ENCODE data around the gene PHLDB1. TPM values are rescaled to one million over a fixed set of nuclear protein-coding genes. Genes with fewer than 3 reads are reported as not detected.

The PHLDB1 gene
- total and polyA plus RNA-seq, 2 of the 8 experiments (the other 6 are each of a cell fraction or from before 2014, with no cell fraction given) = 53.9 to 74.8 TPM

- H2BK20ac ChIP-seq (ENCODE audit: low read length) = peak overlapping the region; percentile 53
- H3K18ac ChIP-seq (ENCODE audit: extremely low read depth, low read length) = peak overlapping the region; percentile 33; the same call in 1 of the 2 replicates
- CTCF ChIA-PET (ENCODE audit: partially characterized antibody) = interaction anchor here (1.0 to 1.3 kb wide), 2 partner anchors 19 to 21 kb away, joined by 3 to 6 read pairs; no protein-coding TSS in a partner anchor
- H3K4me3 ChIP-seq (ENCODE audit: extremely low read depth in 1 of 4, insufficient read depth in 2 of 4, low read depth in 3 of 4, low read length in 4 of 4) = peak overlapping the region in 1 of 4 experiments; percentile 28; a peak in 3 of 8 replicates
- peak overlapping the region; percentile 52 for H4K5ac ChIP-seq (ENCODE audit: insufficient read length, low read depth, low read length)
- H3K27ac ChIP-seq (ENCODE audit: low read depth, low read length) = peak overlapping the region; percentile 84
- no peaks in the 10 kb centered on the region for H3K23me2 ChIP-seq (ENCODE audit: low read depth, low read length)
- H2AK5ac ChIP-seq (ENCODE audit: low read depth, low read length) = peak overlapping the region; percentile 3; the same call in 1 of the 2 replicates
- no peaks in the 10 kb centered on the region for H3K9me3 ChIP-seq (ENCODE audit: insufficient read depth in 2 of 2, low read depth in 1 of 2, low read length in 1 of 2)
- H3K4me1 ChIP-seq (replicated peaks in 1 of 4; ENCODE audit: control insufficient read depth in 3 of 4, insufficient read depth in 4 of 4, low read length in 3 of 4) = peaks cover 20 to 50% (median 38%) of the 10 kb centered on the region in 4 experiments
- no peak overlapping the region for H2AFZ ChIP-seq (ENCODE audit: low read length)
- DNase-seq (ENCODE audit: low read depth in 1 of 2, low spot score in 2 of 2) = peak in 1 of 2 experiments; percentile 70
- peak overlapping the region in 1 of 4 experiments; percentile 17; a peak in 2 of 7 replicates for H3K9ac ChIP-seq (replicated peaks in 1 of 4; ENCODE audit: extremely low read depth in 1 of 4, low read depth in 3 of 4, low read length in 3 of 4)
- no peaks in the 10 kb centered on the region for H3K79me1 ChIP-seq (ENCODE audit: low read depth, low read length)
- H3K27me3 ChIP-seq (replicated peaks in 1 of 4; ENCODE audit: control insufficient read depth in 3 of 4, extremely low read depth in 1 of 4, insufficient read depth in 3 of 4, low read length in 3 of 4) = peaks cover 0 to 6% (median 2%) of the 10 kb centered on the region in 4 experiments; a peak in 4 of 7 replicates
- peak overlapping the region; percentile 64 for H4K91ac ChIP-seq (replicated peaks; ENCODE audit: insufficient read length, low read length)
- H3K14ac ChIP-seq (ENCODE audit: insufficient read length) = no peak overlapping the region
- TF ChIP-seq KDM1A (IDR thresholded peaks at IDR 0.05; ENCODE audit: borderline replicate concordance, low read length) = peak; percentile 63; the same call in 1 of the 2 replicates
- TF ChIP-seq EGR1 (IDR thresholded peaks at IDR 0.05; ENCODE audit: borderline replicate concordance, low read depth, low read length) = no peak
- H3K56ac ChIP-seq (replicated peaks; ENCODE audit: insufficient read length, low read depth, low read length) = no peak overlapping the region
- peak overlapping the region; percentile 72 for H2BK5ac ChIP-seq (ENCODE audit: low read depth, low read length)
- no peak overlapping the region for H3K23ac ChIP-seq (ENCODE audit: insufficient read length)
- H3K4me2 ChIP-seq (ENCODE audit: insufficient read depth in 1 of 2, low read depth in 2 of 2, low read length in 2 of 2) = peak overlapping the region; percentile 43 to 63
- H2BK120ac ChIP-seq (replicated peaks; ENCODE audit: low read depth, low read length) = peak overlapping the region; percentile 24
- WGBS, 2 experiments (ENCODE audit: extremely low coverage in 1 of 2, insufficient coverage in 1 of 2, insufficient read length in 1 of 2, insufficient replicate concordance in 2 of 2, low coverage in 1 of 2, low lambda C conversion rate in 2 of 2, missing lambda C conversion rate in 1 of 2) = 81% methylated on average over 5 of the region's 5 CpGs; no CpG with 5 or more reads in 1 of the 2 experiments
- peak; percentile 52 for FAIRE-seq
- POLR2A ChIA-PET (ENCODE audit: partially characterized antibody) = interaction anchor here (0.8 to 28.7 kb wide), 4 partner anchors 21 to 180 kb away, joined by 3 to 574 read pairs (median 4); partner anchors contain the start of gene DDX6
- no peak overlapping the region for H2BK15ac ChIP-seq (ENCODE audit: low read length)
- no peaks in the 10 kb centered on the region for H3K36me3 ChIP-seq (ENCODE audit: control insufficient read depth in 2 of 4, insufficient read depth in 4 of 4, low read length in 3 of 4)
- peak overlapping the region; percentile 82 for H2BK12ac ChIP-seq (ENCODE audit: low read depth, low read length)
- no peak overlapping the region for H3K4ac ChIP-seq (replicated peaks; ENCODE audit: insufficient read length, low read depth, low read length)
- no peaks in the 10 kb centered on the region for H4K20me1 ChIP-seq (replicated peaks in 1 of 2; ENCODE audit: control insufficient read depth in 1 of 2, insufficient read depth in 2 of 2, low read length in 2 of 2)
- peak overlapping the region; percentile 54; the same call in 1 of the 2 replicates for H4K8ac ChIP-seq (ENCODE audit: extremely low read depth, insufficient read depth, low read length)
- no peaks in the 10 kb centered on the region for H3K79me2 ChIP-seq (ENCODE audit: control insufficient read depth in 1 of 2, insufficient read depth in 2 of 2, low read length in 2 of 2)
These were observed 8.6 kb downstream of the PHLDB1 start for GRCh38 chr11:118615976-118616371.

Data from H1 (cell line).